Fibroblast of mammary gland (primary cell): ENCODE measurements around the gene METAP2.
"Not testable (repeated sequence)": the region's sequence is repeated elsewhere in the genome, so short reads cannot be mapped to it uniquely, and the experiment has no call there.

ENCODE experiments used
- DNase-seq: peaks from one replicate; pipeline ENCODE4 v3.0.0-alpha.2; 2010; ENCODE audit warnings: low read depth
- H3K4me3 ChIP-seq: 2 replicates; pipeline ENCODE4 v1.5.1; 2011; ENCODE audit warnings: low read depth, mild to moderate bottlenecking, low read length, moderate library complexity; ENCODE audit not compliant: control insufficient read depth
- CTCF ChIP-seq: conservative IDR thresholded peaks from 2 replicates; pipeline ENCODE4 v1.5.1; 2011; ENCODE audit warnings: low read depth, low read length, inconsistent platforms; ENCODE audit not compliant: control insufficient read depth, insufficient read depth

Gene METAP2

GRCh38 chr12:95465275-95465674 lies 8.7 kb upstream of the METAP2 start:
- no peak for TF ChIP-seq CTCF
- no peak for DNase-seq
- no peak overlapping the region for H3K4me3 ChIP-seq

GRCh38 chr12:95470300-95470699 lies 3.7 kb upstream of the METAP2 start:
- TF ChIP-seq CTCF: no peak
- H3K4me3 ChIP-seq: no peak overlapping the region
- no peak for DNase-seq

GRCh38 chr12:95473231-95473883 lies 595 bp upstream of the METAP2 start:
- H3K4me3 ChIP-seq: peak overlapping the region; percentile 98
- TF ChIP-seq CTCF: no peak
- peak; percentile 55 for DNase-seq

GRCh38 chr12:95474660-95474958 lies 657 bp downstream of the METAP2 start:
- H3K4me3 ChIP-seq: peak overlapping the region; percentile 98
- DNase-seq: no peak
- no peak for TF ChIP-seq CTCF

- DNase-seq: no peak
- no peak for TF ChIP-seq CTCF
Measured at GRCh38 chr12:95480230-95480629, 6.3 kb downstream of the METAP2 start.

GRCh38 chr12:95481072-95481471 lies 7.1 kb downstream of the METAP2 start:
- no peak for DNase-seq
- no peak overlapping the region for H3K4me3 ChIP-seq
- TF ChIP-seq CTCF: no peak

More at GRCh38 chr12:95480230-95480629, 6.3 kb downstream of the METAP2 start:
- H3K4me3 ChIP-seq: no peak overlapping the region

- TF ChIP-seq CTCF: no peak
- H3K4me3 ChIP-seq: no peak overlapping the region
- no peak for DNase-seq
Measured at GRCh38 chr12:95481888-95482287, 7.9 kb downstream of the METAP2 start.

GRCh38 chr12:95482564-95482963 lies 8.6 kb downstream of the METAP2 start:
- DNase-seq, H3K4me3 ChIP-seq: not testable (repeated sequence)
